Measurements from ENCODE around the gene DNTTIP2.

Gene DNTTIP2

DNA sequence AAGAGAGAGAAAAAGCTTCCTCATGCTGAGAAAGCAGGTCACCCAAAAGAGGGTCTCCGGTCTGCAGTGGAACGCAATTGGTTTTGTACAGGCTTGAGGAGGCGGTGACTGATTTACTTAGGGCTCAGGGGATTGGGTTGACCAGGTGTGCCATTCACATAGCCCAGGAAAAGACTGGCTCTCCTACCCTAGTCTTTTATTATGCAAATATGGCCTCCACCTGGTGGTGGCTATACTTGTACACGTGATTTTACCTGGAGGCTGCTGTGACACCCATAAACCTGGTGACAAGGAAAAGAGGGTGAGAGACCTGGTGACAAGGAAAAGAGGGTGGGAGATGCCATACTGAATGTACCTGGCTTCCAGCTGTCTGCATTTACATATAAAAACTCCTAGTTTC is 49.9 kb downstream of the DNTTIP2 start:
- H3K36me3 ChIP-seq (ENCODE audit: control insufficient read depth in 5 of 5, insufficient read depth in 5 of 5, low read length in 5 of 5): no peaks in the 10 kb centered on the region
- no peak overlapping the region for H3K9ac ChIP-seq (ENCODE audit: low read length in 5 of 5)
- no peak overlapping the region for H3K4me3 ChIP-seq (ENCODE audit: low read depth in 1 of 5, low read length in 5 of 5)
- no peaks in the 10 kb centered on the region for H3K27me3 ChIP-seq (ENCODE audit: control insufficient read depth in 5 of 5, insufficient read depth in 4 of 5, low read length in 5 of 5)
- no peaks in the 10 kb centered on the region for H3K4me1 ChIP-seq (ENCODE audit: control insufficient read depth in 5 of 5, insufficient read depth in 5 of 5, low read length in 5 of 5)
- H3K9me3 ChIP-seq (ENCODE audit: control insufficient read depth in 5 of 5, low read length in 5 of 5): peaks cover 0 to 4% (median 0%) of the 10 kb centered on the region in 5 donors
- H3K27ac ChIP-seq (ENCODE audit: low read depth, low read length): no peak overlapping the region

- Histone ChIP-seq H3K9me3 (ENCODE audit: control insufficient read depth in 5 of 5, low read length in 5 of 5) (peaks cover 0 to 4% (median 0%) of the 10 kb centered on the region in 5 donors), H3K4me1 (ENCODE audit: control insufficient read depth in 5 of 5, insufficient read depth in 5 of 5, low read length in 5 of 5) (no peaks in the 10 kb centered on the region), H3K36me3 (ENCODE audit: control insufficient read depth in 5 of 5, insufficient read depth in 5 of 5, low read length in 5 of 5) (no peaks in the 10 kb centered on the region), H3K9ac (ENCODE audit: low read length in 5 of 5) (no peak overlapping the region), H3K27ac (ENCODE audit: low read depth, low read length) (no peak overlapping the region), H3K27me3 (ENCODE audit: control insufficient read depth in 5 of 5, insufficient read depth in 4 of 5, low read length in 5 of 5) (no peaks in the 10 kb centered on the region), H3K4me3 (ENCODE audit: low read depth in 1 of 5, low read length in 5 of 5) (no peak overlapping the region)
Observed at GRCh38 chr1:93828367-93828755, 50.6 kb downstream of the DNTTIP2 start.

GRCh38 chr1:93827633-93828366 is 51.2 kb downstream of the DNTTIP2 start:
- Histone ChIP-seq H3K27me3 (ENCODE audit: control insufficient read depth in 5 of 5, insufficient read depth in 4 of 5, low read length in 5 of 5) (no peaks in the 10 kb centered on the region), H3K27ac (ENCODE audit: low read depth, low read length) (no peak overlapping the region)

DNA sequence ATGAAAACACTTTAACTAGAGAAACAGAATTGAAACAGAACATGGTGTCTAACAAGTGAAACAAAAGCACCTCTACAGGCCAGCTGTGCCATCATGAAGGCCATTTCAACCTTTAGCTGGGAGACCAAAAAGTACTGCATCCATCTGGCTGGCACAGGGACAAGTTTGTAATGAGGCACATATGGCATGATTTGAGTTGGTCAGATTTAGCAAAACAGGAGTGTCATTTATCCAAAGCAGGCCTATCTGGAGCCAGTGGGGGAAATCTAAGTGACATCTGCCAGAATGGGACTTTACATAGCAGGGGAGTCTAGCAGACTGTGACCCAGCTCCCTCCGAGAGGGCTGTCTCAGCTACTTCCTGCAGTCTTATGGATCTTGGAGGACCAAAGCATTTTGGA is 51.9 kb downstream of the DNTTIP2 start:
- H3K4me3 ChIP-seq (ENCODE audit: low read depth in 1 of 5, low read length in 5 of 5): no peak overlapping the region
- no peak overlapping the region for H3K27ac ChIP-seq (ENCODE audit: low read depth, low read length)
- no peaks in the 10 kb centered on the region for H3K9me3 ChIP-seq (ENCODE audit: control insufficient read depth in 5 of 5, low read length in 5 of 5)
- no peaks in the 10 kb centered on the region for H3K36me3 ChIP-seq (ENCODE audit: control insufficient read depth in 5 of 5, insufficient read depth in 5 of 5, low read length in 5 of 5)
- no peak overlapping the region for H3K9ac ChIP-seq (ENCODE audit: low read length in 5 of 5)
- H3K4me1 ChIP-seq (ENCODE audit: control insufficient read depth in 5 of 5, insufficient read depth in 5 of 5, low read length in 5 of 5): no peaks in the 10 kb centered on the region
- H3K27me3 ChIP-seq (ENCODE audit: control insufficient read depth in 5 of 5, insufficient read depth in 4 of 5, low read length in 5 of 5): no peaks in the 10 kb centered on the region

More at GRCh38 chr1:93827633-93828366, 51.2 kb downstream of the DNTTIP2 start:
- Histone ChIP-seq H3K36me3 (ENCODE audit: control insufficient read depth in 5 of 5, insufficient read depth in 5 of 5, low read length in 5 of 5) (no peaks in the 10 kb centered on the region), H3K4me1 (ENCODE audit: control insufficient read depth in 5 of 5, insufficient read depth in 5 of 5, low read length in 5 of 5) (no peaks in the 10 kb centered on the region), H3K4me3 (ENCODE audit: low read depth in 1 of 5, low read length in 5 of 5) (no peak overlapping the region), H3K9ac (ENCODE audit: low read length in 5 of 5) (no peak overlapping the region), H3K9me3 (ENCODE audit: control insufficient read depth in 5 of 5, low read length in 5 of 5) (no peaks in the 10 kb centered on the region)

GRCh38 chr1:93824834-93825233 is 54.2 kb downstream of the DNTTIP2 start:
- Histone ChIP-seq H3K9ac (ENCODE audit: low read length in 5 of 5) (no peak overlapping the region), H3K27me3 (ENCODE audit: control insufficient read depth in 5 of 5, insufficient read depth in 4 of 5, low read length in 5 of 5) (no peaks in the 10 kb centered on the region), H3K9me3 (ENCODE audit: control insufficient read depth in 5 of 5, low read length in 5 of 5) (no peaks in the 10 kb centered on the region), H3K27ac (ENCODE audit: low read depth, low read length) (no peak overlapping the region), H3K36me3 (ENCODE audit: control insufficient read depth in 5 of 5, insufficient read depth in 5 of 5, low read length in 5 of 5) (no peaks in the 10 kb centered on the region), H3K4me1 (ENCODE audit: control insufficient read depth in 5 of 5, insufficient read depth in 5 of 5, low read length in 5 of 5) (no peaks in the 10 kb centered on the region), H3K4me3 (ENCODE audit: low read depth in 1 of 5, low read length in 5 of 5) (no peak overlapping the region)

DNA sequence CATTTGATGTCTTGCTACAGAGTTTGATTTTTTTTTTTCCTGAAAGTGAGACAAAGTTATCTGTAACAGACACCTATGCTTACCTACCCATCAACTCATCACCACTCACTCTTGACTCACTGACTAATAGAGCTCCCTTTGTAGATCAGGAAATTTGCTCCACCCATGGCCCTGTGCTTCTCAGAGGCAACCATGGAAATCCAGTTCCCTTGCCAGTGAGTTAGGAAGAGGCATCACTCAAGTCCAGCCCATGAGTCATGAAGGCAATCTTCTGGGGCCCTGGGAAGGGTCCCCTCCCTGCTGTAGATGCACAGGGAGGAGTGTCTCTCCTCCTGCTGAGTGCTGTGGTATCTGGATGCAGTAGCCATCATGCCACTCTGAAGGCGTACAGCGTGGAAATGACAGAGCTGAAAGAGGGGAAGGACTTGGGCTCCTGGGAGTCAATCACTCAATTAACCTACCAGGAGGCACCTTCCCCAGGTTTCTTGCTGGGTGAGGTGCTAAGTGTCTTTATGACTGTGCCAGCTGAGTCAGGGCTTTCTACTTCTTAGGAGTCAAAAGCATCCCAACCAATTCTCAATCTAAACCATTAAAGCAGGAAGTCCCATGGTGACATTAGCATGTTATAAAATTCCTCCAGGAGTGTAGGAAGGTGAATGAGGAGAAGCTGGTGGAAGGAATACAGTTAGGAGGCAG is 56.1 kb downstream of the DNTTIP2 start:
- H3K27me3 ChIP-seq (ENCODE audit: control insufficient read depth in 5 of 5, insufficient read depth in 4 of 5, low read length in 5 of 5): no peaks in the 10 kb centered on the region
- no peak overlapping the region for H3K4me3 ChIP-seq (ENCODE audit: low read depth in 1 of 5, low read length in 5 of 5)
- H3K4me1 ChIP-seq (ENCODE audit: control insufficient read depth in 5 of 5, insufficient read depth in 5 of 5, low read length in 5 of 5): peaks cover 0 to 12% (median 0%) of the 10 kb centered on the region in 5 donors
- H3K36me3 ChIP-seq (ENCODE audit: control insufficient read depth in 5 of 5, insufficient read depth in 5 of 5, low read length in 5 of 5): no peaks in the 10 kb centered on the region
- H3K9me3 ChIP-seq (ENCODE audit: control insufficient read depth in 5 of 5, low read length in 5 of 5): no peaks in the 10 kb centered on the region
- H3K9ac ChIP-seq (ENCODE audit: low read length in 5 of 5): no peak overlapping the region
- H3K27ac ChIP-seq (ENCODE audit: low read depth, low read length): no peak overlapping the region

- Histone ChIP-seq H3K4me1 (ENCODE audit: control insufficient read depth in 5 of 5, insufficient read depth in 5 of 5, low read length in 5 of 5) (peaks cover 0 to 25% (median 11%) of the 10 kb centered on the region in 5 donors), H3K27ac (ENCODE audit: low read depth, low read length) (no peak overlapping the region), H3K36me3 (ENCODE audit: control insufficient read depth in 5 of 5, insufficient read depth in 5 of 5, low read length in 5 of 5) (no peaks in the 10 kb centered on the region), H3K9me3 (ENCODE audit: control insufficient read depth in 5 of 5, low read length in 5 of 5) (no peaks in the 10 kb centered on the region), H3K4me3 (ENCODE audit: low read depth in 1 of 5, low read length in 5 of 5) (no peak overlapping the region), H3K27me3 (ENCODE audit: control insufficient read depth in 5 of 5, insufficient read depth in 4 of 5, low read length in 5 of 5) (no peaks in the 10 kb centered on the region), H3K9ac (ENCODE audit: low read length in 5 of 5) (no peak overlapping the region)
Observed at GRCh38 chr1:93821423-93822144, 57.4 kb downstream of the DNTTIP2 start.

GRCh38 chr1:93820554-93821422 is 58.2 kb downstream of the DNTTIP2 start:
- peaks cover 0 to 28% (median 12%) of the 10 kb centered on the region in 5 donors for H3K4me1 ChIP-seq (ENCODE audit: control insufficient read depth in 5 of 5, insufficient read depth in 5 of 5, low read length in 5 of 5)
- H3K27me3 ChIP-seq (ENCODE audit: control insufficient read depth in 5 of 5, insufficient read depth in 4 of 5, low read length in 5 of 5): no peaks in the 10 kb centered on the region
- H3K9ac ChIP-seq (ENCODE audit: low read length in 5 of 5): no peak overlapping the region
- no peak overlapping the region for H3K27ac ChIP-seq (ENCODE audit: low read depth, low read length)
- no peaks in the 10 kb centered on the region for H3K9me3 ChIP-seq (ENCODE audit: control insufficient read depth in 5 of 5, low read length in 5 of 5)
- no peak overlapping the region for H3K4me3 ChIP-seq (ENCODE audit: low read depth in 1 of 5, low read length in 5 of 5)
- no peaks in the 10 kb centered on the region for H3K36me3 ChIP-seq (ENCODE audit: control insufficient read depth in 5 of 5, insufficient read depth in 5 of 5, low read length in 5 of 5)

GRCh38 chr1:93818570-93818959 is 60.4 kb downstream of the DNTTIP2 start:
- no peaks in the 10 kb centered on the region for H3K27me3 ChIP-seq (ENCODE audit: control insufficient read depth in 5 of 5, insufficient read depth in 4 of 5, low read length in 5 of 5)
- no peak overlapping the region for H3K4me3 ChIP-seq (ENCODE audit: low read depth in 1 of 5, low read length in 5 of 5)
- H3K9me3 ChIP-seq (ENCODE audit: control insufficient read depth in 5 of 5, low read length in 5 of 5): no peaks in the 10 kb centered on the region
- H3K27ac ChIP-seq (ENCODE audit: low read depth, low read length): no peak overlapping the region
- H3K9ac ChIP-seq (ENCODE audit: low read length in 5 of 5): no peak overlapping the region
- H3K4me1 ChIP-seq (ENCODE audit: control insufficient read depth in 5 of 5, insufficient read depth in 5 of 5, low read length in 5 of 5): peaks cover 0 to 38% (median 15%) of the 10 kb centered on the region in 5 donors
- no peaks in the 10 kb centered on the region for H3K36me3 ChIP-seq (ENCODE audit: control insufficient read depth in 5 of 5, insufficient read depth in 5 of 5, low read length in 5 of 5)

All from subcutaneous abdominal adipose tissue (tissue), 5 donors.